ENCODE measurements around the gene PDYN.

DNA sequence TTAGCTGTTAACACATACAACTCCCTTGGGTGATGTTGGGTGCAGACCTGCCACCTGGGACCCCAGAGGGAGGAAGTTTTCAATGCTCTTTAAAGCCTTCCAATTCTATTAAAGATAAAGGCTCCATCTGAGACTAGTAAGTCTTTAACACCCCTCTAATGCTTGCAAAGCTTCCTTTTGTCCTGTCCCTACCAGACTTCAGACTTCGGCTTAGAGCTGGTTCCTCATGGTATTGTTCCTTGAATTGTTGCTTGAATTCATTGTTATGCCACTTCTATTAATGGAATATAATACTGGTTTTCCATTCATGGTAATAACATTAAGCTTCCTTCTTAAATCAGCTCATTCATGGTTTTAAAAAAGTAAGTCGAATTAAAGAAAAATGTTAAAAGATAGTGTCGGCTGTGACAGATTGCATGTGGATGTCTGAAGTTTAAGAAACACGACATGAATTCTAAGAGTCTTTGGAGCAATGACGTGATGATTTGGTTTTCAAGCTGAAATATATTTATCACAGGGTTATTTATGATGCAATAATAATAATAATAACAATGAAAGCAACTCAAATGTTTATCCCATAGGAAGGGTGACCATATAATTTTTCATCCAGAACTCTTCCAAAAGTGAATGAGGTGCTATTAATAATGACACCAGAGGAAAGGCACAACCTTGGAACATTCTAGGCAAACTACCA is 21.8 kb downstream of the PDYN start:
- TF ChIP-seq, protein P1, sequence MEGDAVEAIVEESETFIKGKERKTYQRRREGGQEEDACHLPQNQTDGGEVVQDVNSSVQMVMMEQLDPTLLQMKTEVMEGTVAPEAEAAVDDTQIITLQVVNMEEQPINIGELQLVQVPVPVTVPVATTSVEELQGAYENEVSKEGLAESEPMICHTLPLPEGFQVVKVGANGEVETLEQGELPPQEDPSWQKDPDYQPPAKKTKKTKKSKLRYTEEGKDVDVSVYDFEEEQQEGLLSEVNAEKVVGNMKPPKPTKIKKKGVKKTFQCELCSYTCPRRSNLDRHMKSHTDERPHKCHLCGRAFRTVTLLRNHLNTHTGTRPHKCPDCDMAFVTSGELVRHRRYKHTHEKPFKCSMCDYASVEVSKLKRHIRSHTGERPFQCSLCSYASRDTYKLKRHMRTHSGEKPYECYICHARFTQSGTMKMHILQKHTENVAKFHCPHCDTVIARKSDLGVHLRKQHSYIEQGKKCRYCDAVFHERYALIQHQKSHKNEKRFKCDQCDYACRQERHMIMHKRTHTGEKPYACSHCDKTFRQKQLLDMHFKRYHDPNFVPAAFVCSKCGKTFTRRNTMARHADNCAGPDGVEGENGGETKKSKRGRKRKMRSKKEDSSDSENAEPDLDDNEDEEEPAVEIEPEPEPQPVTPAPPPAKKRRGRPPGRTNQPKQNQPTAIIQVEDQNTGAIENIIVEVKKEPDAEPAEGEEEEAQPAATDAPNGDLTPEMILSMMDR (IDR thresholded peaks at IDR 0.05; ENCODE audit: insufficient read depth, low read length, poor library complexity, severe bottlenecking) = no peak
- no peak for TF ChIP-seq EZH2phosphoT487 (conservative IDR thresholded peaks at IDR 0.05; ENCODE audit: low read length)

All from SU-DHL-6 (cell line).